Activated CD8-positive, alpha-beta T cell treated with anti-CD3 and anti-CD28 coated beads for 36 hours (primary cell): Measurements from ENCODE around the gene CAMK1D. TPM values are rescaled to one million over a fixed set of nuclear protein-coding genes. Genes with fewer than 3 reads are reported as not detected.

Source experiments
- ATAC-seq: fragments of 200-7000 bp; cut with Tn5 transposase; one replicate; pipeline ENCODE4 v1.10.0; 2021; ENCODE audit warnings: mild to moderate bottlenecking, moderate library complexity
- CTCF ChIA-PET: fragments of 350-600 bp; sonication (Branson Sonifier 250); formaldehyde crosslinking; loops from one replicate; lab custom pipeline; 2021; ENCODE audit warnings: antibody characterized with exemption; lab: Charles Lee
- POLR2A ChIA-PET: fragments of 350-600 bp; sonication (Branson Sonifier 250); formaldehyde crosslinking; loops from one replicate; lab custom pipeline; 2021; ENCODE audit warnings: antibody characterized with exemption; lab: Charles Lee
- DNase-seq: peaks from one replicate; pipeline ENCODE4 v3.0.0-alpha.2; 2020
- H3K27ac Mint-ChIP-seq: one replicate; pipeline ENCODE4 v1.8.0; 2021; ENCODE audit warnings: mild to moderate bottlenecking, mixed read lengths
- H3K27me3 Mint-ChIP-seq: one replicate; pipeline ENCODE4 v1.8.0; 2021; ENCODE audit warnings: mixed read lengths
- H3K36me3 Mint-ChIP-seq: one replicate; pipeline ENCODE4 v1.8.0; 2021; ENCODE audit warnings: low read depth, mixed read lengths
- H3K4me1 Mint-ChIP-seq: one replicate; pipeline ENCODE4 v1.8.0; 2021; ENCODE audit warnings: low read depth, mixed read lengths
- H3K4me3 Mint-ChIP-seq: one replicate; pipeline ENCODE4 v1.8.0; 2021; ENCODE audit warnings: mild to moderate bottlenecking, moderate library complexity, mixed read lengths
- H3K9me3 Mint-ChIP-seq: one replicate; pipeline ENCODE4 v1.8.0; 2021; ENCODE audit warnings: mixed read lengths
- intact Hi-C: fragments of 100-400 bp; cut with micrococcal nuclease; formaldehyde crosslinking; loops from one replicate; pipeline ENCODE4 v1.10.0; 2022
- total RNA-seq, 2 experiments: library from RNA; stranded (reverse); gene quantifications; one replicate each; pipeline ENCODE4 v1.2.3, GENCODE V29; 2021
- TF ChIP-seq, protein P1 (sequence below): fragments of 200-600 bp; IDR thresholded peaks from one replicate; pipeline ENCODE4 v1.8.0; 2022; ENCODE audit warnings: antibody characterized with exemption, mild to moderate bottlenecking

CAMK1D gene
- total RNA-seq, 2 experiments from 2014 or later, result 13.8 TPM

DNA sequence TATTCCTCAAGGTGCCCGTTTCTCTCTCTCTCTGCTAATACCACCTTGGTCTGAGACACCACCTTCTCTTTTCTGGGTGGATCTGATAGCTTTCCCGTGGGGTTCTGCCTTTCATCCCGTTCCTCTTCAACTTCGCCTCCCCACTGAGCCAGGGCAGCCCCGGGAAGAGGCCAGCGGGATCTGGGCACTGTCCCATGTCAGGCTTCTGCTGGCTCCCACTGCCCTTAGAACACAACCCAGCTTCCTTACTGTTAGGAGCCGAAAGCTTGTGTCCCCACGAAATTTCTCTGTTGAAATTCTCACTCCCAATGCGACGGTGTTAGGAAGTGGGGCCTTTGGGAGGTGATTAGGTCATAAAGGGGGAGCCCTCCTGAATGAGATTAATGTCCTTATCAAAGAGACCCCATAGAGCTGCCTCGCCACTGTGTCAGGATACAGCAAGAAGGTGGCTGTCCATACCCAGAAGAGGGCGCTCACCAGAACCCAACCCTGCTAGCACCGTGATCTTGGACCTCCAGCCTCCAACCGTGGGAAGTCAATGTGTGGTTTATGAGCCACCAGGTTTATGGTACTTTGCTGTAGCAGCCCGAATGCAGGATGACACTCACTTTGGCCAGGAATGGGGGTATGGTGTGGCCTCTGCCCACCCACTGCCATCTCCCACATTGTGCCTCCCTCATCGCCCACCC lies 79.2 kb downstream of the CAMK1D start:
- ChIA-PET CTCF (no interaction called here), POLR2A (interaction anchor here (0.9 kb wide), 1 partner anchor 29 kb away, joined by 3 read pairs; no protein-coding TSS in a partner anchor)
- ATAC-seq (no peak), DNase-seq (no peak)
- no peak overlapping the region for H3K4me3 Mint-ChIP-seq
- H3K27me3 Mint-ChIP-seq, result no peaks in the 10 kb centered on the region
- TF ChIP-seq, protein P1, sequence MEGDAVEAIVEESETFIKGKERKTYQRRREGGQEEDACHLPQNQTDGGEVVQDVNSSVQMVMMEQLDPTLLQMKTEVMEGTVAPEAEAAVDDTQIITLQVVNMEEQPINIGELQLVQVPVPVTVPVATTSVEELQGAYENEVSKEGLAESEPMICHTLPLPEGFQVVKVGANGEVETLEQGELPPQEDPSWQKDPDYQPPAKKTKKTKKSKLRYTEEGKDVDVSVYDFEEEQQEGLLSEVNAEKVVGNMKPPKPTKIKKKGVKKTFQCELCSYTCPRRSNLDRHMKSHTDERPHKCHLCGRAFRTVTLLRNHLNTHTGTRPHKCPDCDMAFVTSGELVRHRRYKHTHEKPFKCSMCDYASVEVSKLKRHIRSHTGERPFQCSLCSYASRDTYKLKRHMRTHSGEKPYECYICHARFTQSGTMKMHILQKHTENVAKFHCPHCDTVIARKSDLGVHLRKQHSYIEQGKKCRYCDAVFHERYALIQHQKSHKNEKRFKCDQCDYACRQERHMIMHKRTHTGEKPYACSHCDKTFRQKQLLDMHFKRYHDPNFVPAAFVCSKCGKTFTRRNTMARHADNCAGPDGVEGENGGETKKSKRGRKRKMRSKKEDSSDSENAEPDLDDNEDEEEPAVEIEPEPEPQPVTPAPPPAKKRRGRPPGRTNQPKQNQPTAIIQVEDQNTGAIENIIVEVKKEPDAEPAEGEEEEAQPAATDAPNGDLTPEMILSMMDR, result no peak
- H3K27ac Mint-ChIP-seq, result no peak overlapping the region
- H3K36me3 Mint-ChIP-seq, result peaks cover 2% of the 10 kb centered on the region
- H3K4me1 Mint-ChIP-seq, result peaks cover 11% of the 10 kb centered on the region
- H3K9me3 Mint-ChIP-seq, result no peaks in the 10 kb centered on the region
- intact Hi-C loops, result no loop called here

- ChIA-PET POLR2A (interaction anchor here (0.5 kb wide), 1 partner anchor 450 kb away, joined by 3 read pairs; no protein-coding TSS in a partner anchor), CTCF (interaction anchor here (1.0 kb wide), 1 partner anchor 8 kb away, joined by 4 read pairs; no protein-coding TSS in a partner anchor)
- intact Hi-C loops, result no loop called here
- no peak for ATAC-seq
- TF ChIP-seq, protein P1, result no peak
- peaks cover 3% of the 10 kb centered on the region for H3K4me1 Mint-ChIP-seq
- no peak overlapping the region for H3K27ac Mint-ChIP-seq
- no peaks in the 10 kb centered on the region for H3K9me3 Mint-ChIP-seq
- H3K36me3 Mint-ChIP-seq, result no peaks in the 10 kb centered on the region
- H3K4me3 Mint-ChIP-seq, result no peak overlapping the region
- DNase-seq, result no peak
- H3K27me3 Mint-ChIP-seq, result no peaks in the 10 kb centered on the region
Observed at GRCh38 chr10:12430406-12430982, 81.1 kb downstream of the CAMK1D start.

DNA sequence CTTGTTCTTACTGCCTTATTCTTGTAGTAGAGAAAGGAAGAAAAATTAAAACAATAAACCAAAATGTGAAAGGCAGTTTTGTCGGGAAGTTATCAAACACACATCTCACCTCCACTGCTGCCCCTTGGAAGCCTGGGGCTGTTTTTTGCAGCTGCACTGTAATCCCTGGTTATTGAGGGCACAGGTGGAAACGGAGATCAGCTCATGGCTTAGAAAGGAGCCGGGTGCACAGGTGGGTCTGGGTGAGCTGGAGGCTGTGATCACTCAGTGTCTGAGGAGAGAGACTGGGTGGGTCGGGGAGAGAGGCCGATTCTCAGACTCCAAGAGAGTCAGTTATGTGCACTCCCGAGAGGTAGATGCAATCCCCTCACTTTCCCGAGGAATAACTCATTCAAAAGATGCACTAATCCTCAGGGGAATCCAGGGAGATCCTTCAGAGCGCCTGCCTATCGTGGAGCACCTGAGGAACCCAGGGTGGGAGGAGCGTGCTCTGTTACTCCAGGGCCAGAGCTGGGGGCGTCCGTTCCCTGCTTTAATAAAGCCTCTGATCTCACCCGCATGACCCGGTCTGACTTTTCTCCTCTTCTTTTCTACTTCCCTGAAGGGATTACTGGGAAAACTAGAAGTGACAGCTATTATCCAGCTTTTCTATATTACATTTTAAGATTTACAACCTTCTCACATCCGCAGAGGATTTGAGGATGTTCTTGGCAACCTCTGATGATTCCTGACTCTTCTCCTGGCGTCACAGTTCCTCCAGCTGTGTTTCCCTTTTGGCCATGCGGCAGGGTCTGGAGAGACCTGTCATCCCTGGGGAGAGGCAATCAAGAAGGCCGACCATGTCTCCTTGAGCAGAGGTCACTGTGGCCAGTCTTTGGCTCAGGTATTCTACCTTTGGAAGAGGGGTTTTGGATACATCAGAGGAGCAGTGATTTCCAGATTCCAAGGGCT lies 82.1 kb downstream of the CAMK1D start:
- peaks cover 3% of the 10 kb centered on the region for H3K4me1 Mint-ChIP-seq
- intact Hi-C loops, result no loop called here
- no peak overlapping the region for H3K27ac Mint-ChIP-seq
- H3K4me3 Mint-ChIP-seq, result no peak overlapping the region
- DNase-seq (no peak), ATAC-seq (no peak)
- TF ChIP-seq, protein P1, result no peak
- POLR2A ChIA-PET, result no interaction called here
- CTCF ChIA-PET, result interaction anchor here (1.0 kb wide), 1 partner anchor 9 kb away, joined by 4 read pairs; no protein-coding TSS in a partner anchor
- H3K9me3 Mint-ChIP-seq, result no peaks in the 10 kb centered on the region
- H3K36me3 Mint-ChIP-seq, result no peaks in the 10 kb centered on the region
- H3K27me3 Mint-ChIP-seq, result no peaks in the 10 kb centered on the region

GRCh38 chr10:12432402-12433189 lies 83.2 kb downstream of the CAMK1D start:
- Mint-ChIP-seq H3K4me1 (peaks cover 3% of the 10 kb centered on the region), H3K9me3 (no peaks in the 10 kb centered on the region), H3K36me3 (no peaks in the 10 kb centered on the region), H3K27ac (no peak overlapping the region), H3K27me3 (no peaks in the 10 kb centered on the region), H3K4me3 (no peak overlapping the region)
- ATAC-seq, result no peak
- POLR2A ChIA-PET, result interaction anchor here (0.5 to 0.7 kb wide), 2 partner anchors 75 to 111 kb away, joined by 3 read pairs; no protein-coding TSS in a partner anchor
- TF ChIP-seq, protein P1, result no peak
- DNase-seq, result no peak
- CTCF ChIA-PET, result interaction anchor here (1.1 kb wide), 1 partner anchor 224 kb away, joined by 3 read pairs; no protein-coding TSS in a partner anchor
- intact Hi-C loops, result no loop called here
